ENCODE data around the gene SRMS. TPM values are rescaled to one million over a fixed set of nuclear protein-coding genes. Genes with fewer than 3 reads are reported as not detected.

Gene SRMS
- total RNA-seq, 1 experiment from 2014 or later: 1.4 TPM

DNA sequence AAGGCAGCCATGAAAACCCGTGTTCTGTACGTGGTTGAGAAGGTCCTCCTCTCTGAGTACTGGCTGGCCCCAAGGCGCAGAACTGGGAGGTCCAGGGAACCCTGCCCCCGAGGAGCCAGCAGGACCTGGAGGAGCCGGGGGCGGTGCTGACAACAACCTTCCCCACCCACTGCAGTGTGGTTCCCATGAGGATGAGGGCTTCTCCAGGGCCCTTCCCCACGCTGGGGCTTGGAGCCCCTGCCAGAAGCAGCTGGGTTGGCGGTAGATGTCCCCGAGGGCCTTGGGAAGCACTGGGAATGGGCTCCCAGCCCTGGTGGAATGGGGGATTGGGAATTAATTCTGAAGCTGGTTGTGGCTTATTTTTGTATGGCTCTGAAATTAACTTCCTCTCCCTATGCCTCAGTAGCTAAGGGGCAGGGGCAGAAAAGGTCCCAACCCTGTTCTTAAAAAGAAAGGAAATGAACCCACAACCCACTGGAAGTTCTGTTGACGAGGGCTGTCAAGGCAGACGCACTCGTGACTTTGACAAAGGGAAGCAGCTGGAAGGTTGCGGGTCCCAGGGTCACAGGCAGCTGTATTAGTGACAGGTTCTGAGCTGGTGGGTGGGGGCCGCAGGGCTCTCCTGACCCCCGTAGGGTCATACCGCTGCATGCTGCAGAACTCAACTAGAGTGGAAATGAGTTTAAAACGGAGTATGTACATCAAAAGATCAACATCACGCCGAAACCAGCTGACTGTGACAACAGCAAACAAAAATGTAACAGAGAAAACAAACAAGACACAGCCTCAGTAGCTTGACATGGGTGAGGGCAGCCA, 40.4 kb upstream of the SRMS start:
- Mint-ChIP-seq H3K4me3 (ENCODE audit: unreplicated experiment) (no peak overlapping the region), H3K9me3 (ENCODE audit: unreplicated experiment) (no peaks in the 10 kb centered on the region), H3K27me3 (ENCODE audit: insufficient read depth, unreplicated experiment) (no peaks in the 10 kb centered on the region), H3K4me1 (ENCODE audit: insufficient read depth, unreplicated experiment) (no peaks in the 10 kb centered on the region), H3K27ac (ENCODE audit: low read depth, unreplicated experiment) (no peak overlapping the region), H3K36me3 (ENCODE audit: insufficient read depth, unreplicated experiment) (peaks cover 26% of the 10 kb centered on the region)
- ChIA-PET POLR2A (interaction anchor here (1.2 kb wide), 1 partner anchor 11 kb away, joined by 3 read pairs; no protein-coding TSS in a partner anchor), CTCF (interaction anchor here (0.6 kb wide), 2 partner anchors 45 to 392 kb away, joined by 3 read pairs; no protein-coding TSS in a partner anchor)
- intact Hi-C loops (cut with micrococcal nuclease): no loop called here
- no peak for DNase-seq (ENCODE audit: unreplicated experiment)
- TF ChIP-seq, protein P1, sequence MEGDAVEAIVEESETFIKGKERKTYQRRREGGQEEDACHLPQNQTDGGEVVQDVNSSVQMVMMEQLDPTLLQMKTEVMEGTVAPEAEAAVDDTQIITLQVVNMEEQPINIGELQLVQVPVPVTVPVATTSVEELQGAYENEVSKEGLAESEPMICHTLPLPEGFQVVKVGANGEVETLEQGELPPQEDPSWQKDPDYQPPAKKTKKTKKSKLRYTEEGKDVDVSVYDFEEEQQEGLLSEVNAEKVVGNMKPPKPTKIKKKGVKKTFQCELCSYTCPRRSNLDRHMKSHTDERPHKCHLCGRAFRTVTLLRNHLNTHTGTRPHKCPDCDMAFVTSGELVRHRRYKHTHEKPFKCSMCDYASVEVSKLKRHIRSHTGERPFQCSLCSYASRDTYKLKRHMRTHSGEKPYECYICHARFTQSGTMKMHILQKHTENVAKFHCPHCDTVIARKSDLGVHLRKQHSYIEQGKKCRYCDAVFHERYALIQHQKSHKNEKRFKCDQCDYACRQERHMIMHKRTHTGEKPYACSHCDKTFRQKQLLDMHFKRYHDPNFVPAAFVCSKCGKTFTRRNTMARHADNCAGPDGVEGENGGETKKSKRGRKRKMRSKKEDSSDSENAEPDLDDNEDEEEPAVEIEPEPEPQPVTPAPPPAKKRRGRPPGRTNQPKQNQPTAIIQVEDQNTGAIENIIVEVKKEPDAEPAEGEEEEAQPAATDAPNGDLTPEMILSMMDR (IDR thresholded peaks at IDR 0.05; ENCODE audit: unreplicated experiment): no peak
- BruUV-seq (replicated peaks): TSS peak; percentile 22

DNA sequence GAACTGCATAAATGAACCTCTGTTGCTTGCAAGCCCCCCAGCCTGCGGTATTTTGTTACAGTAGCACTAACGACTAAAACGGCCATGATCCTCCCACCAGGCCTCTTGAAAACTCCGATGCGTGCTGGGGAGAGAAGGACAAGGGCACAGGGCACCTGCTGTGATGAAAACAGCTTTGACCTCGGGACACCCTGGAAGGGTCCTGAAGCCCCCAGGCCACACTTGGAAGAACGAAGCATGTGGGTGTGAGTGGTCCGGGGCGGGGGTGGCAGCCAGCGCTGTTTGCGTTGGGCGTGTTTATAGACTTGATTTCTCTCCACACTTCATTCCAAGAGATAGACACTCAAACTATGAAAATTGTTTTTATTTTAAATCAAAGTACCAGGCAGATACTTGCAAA, 39.7 kb upstream of the SRMS start:
- DNase-seq (ENCODE audit: unreplicated experiment): no peak
- H3K4me1 Mint-ChIP-seq (ENCODE audit: insufficient read depth, unreplicated experiment): no peaks in the 10 kb centered on the region
- ChIA-PET CTCF (no interaction called here), POLR2A (interaction anchor here (1.2 kb wide), 1 partner anchor 12 kb away, joined by 3 read pairs; no protein-coding TSS in a partner anchor)
- TF ChIP-seq, protein P1 (IDR thresholded peaks at IDR 0.05; ENCODE audit: unreplicated experiment): no peak
- peaks cover 18% of the 10 kb centered on the region for H3K36me3 Mint-ChIP-seq (ENCODE audit: insufficient read depth, unreplicated experiment)
- no peaks in the 10 kb centered on the region for H3K9me3 Mint-ChIP-seq (ENCODE audit: unreplicated experiment)
- no TSS peak for BruUV-seq (replicated peaks)
- intact Hi-C loops (cut with micrococcal nuclease): no loop called here
- H3K4me3 Mint-ChIP-seq (ENCODE audit: unreplicated experiment): no peak overlapping the region
- no peak overlapping the region for H3K27ac Mint-ChIP-seq (ENCODE audit: low read depth, unreplicated experiment)
- no peaks in the 10 kb centered on the region for H3K27me3 Mint-ChIP-seq (ENCODE audit: insufficient read depth, unreplicated experiment)

GRCh38 chr20:63586797-63587196, 39.2 kb upstream of the SRMS start:
- Mint-ChIP-seq H3K9me3 (ENCODE audit: unreplicated experiment) (no peaks in the 10 kb centered on the region), H3K4me1 (ENCODE audit: insufficient read depth, unreplicated experiment) (no peaks in the 10 kb centered on the region), H3K27me3 (ENCODE audit: insufficient read depth, unreplicated experiment) (no peaks in the 10 kb centered on the region), H3K27ac (ENCODE audit: low read depth, unreplicated experiment) (no peak overlapping the region), H3K4me3 (ENCODE audit: unreplicated experiment) (no peak overlapping the region), H3K36me3 (ENCODE audit: insufficient read depth, unreplicated experiment) (peaks cover 15% of the 10 kb centered on the region)
- CTCF ChIA-PET: no interaction called here
- TF ChIP-seq, protein P1 (IDR thresholded peaks at IDR 0.05; ENCODE audit: unreplicated experiment): no peak
- intact Hi-C loops (cut with micrococcal nuclease): no loop called here
- DNase-seq (ENCODE audit: unreplicated experiment): no peak
- BruUV-seq (replicated peaks): no TSS peak
- POLR2A ChIA-PET: interaction anchor here (0.6 kb wide), 1 partner anchor 10 kb away, joined by 4 read pairs; no protein-coding TSS in a partner anchor

DNA sequence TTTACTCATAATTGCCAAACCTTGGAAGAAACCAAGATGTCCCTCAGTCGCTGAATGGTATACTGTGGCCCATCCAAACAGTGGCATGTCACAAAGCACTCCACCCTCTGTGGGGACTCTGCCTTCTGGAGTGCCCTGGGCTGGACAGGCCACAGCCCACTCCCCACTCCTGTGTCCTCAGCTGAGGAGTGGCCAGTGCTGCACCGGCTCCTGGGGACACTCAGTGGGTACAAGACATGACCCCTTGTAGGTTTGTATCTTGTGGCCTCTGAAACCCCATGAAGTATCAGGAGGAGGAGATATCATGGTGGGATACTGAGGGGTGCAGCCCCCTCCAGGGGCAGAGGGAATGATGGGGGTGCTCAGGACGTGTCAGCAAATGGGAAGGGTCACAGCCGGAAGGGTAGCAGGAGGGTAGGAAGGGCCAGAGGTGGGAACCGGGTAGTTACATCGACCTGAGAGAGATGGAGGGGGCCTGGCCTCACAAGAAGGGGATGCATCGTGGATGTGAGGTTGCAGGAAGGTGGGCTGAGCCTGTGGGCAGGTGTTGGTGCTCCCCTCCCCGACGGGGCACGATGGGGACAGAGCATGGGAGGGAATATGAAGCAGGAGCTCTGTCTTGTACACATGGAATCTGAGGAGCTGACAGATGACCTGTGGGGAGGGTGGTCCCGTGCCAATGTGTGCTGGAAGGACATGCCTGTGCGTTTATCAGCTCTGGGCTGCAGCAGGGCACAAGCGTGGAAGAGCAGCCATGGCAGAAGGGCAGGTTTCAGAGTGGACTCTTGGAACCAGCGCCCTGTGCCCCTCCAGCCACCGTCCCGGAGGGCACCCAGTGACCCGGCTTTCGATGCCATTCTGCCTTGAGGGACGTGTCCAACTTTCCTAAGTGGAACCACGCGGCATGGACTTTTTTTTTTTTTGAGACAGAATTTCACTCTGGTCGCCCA, 38.3 kb upstream of the SRMS start:
- peaks cover 11% of the 10 kb centered on the region for H3K36me3 Mint-ChIP-seq (ENCODE audit: insufficient read depth, unreplicated experiment)
- TF ChIP-seq, protein P1 (IDR thresholded peaks at IDR 0.05; ENCODE audit: unreplicated experiment): no peak
- no peaks in the 10 kb centered on the region for H3K9me3 Mint-ChIP-seq (ENCODE audit: unreplicated experiment)
- H3K27ac Mint-ChIP-seq (ENCODE audit: low read depth, unreplicated experiment): no peak overlapping the region
- BruUV-seq (replicated peaks): no TSS peak
- no peaks in the 10 kb centered on the region for H3K4me1 Mint-ChIP-seq (ENCODE audit: insufficient read depth, unreplicated experiment)
- CTCF ChIA-PET: interaction anchor here (0.7 kb wide), 1 partner anchor 18 kb away, joined by 3 read pairs; no protein-coding TSS in a partner anchor
- no peak for DNase-seq (ENCODE audit: unreplicated experiment)
- no peak overlapping the region for H3K4me3 Mint-ChIP-seq (ENCODE audit: unreplicated experiment)
- POLR2A ChIA-PET: interaction anchor here (0.6 kb wide), 1 partner anchor 10 kb away, joined by 4 read pairs; no protein-coding TSS in a partner anchor
- H3K27me3 Mint-ChIP-seq (ENCODE audit: insufficient read depth, unreplicated experiment): no peaks in the 10 kb centered on the region
- intact Hi-C loops (cut with micrococcal nuclease): no loop called here
